VCaP (cell line): ENCODE data around the gene OLFML2B.

ENCODE experiments used
- H3K27ac ChIP-seq: fragments of 450-650 bp; 2 replicates; pipeline ENCODE4 v1.5.1; 2017
- TF ChIP-seq, protein P1 (sequence below): fragments of 450-650 bp; conservative IDR thresholded peaks from 2 replicates; pipeline ENCODE4 v1.5.1; 2017; ENCODE audit warnings: mild to moderate bottlenecking, moderate library complexity

Gene OLFML2B

GRCh38 chr1:161933592-161934588 lies 89.8 kb downstream of the OLFML2B start:
- TF ChIP-seq, protein P1, sequence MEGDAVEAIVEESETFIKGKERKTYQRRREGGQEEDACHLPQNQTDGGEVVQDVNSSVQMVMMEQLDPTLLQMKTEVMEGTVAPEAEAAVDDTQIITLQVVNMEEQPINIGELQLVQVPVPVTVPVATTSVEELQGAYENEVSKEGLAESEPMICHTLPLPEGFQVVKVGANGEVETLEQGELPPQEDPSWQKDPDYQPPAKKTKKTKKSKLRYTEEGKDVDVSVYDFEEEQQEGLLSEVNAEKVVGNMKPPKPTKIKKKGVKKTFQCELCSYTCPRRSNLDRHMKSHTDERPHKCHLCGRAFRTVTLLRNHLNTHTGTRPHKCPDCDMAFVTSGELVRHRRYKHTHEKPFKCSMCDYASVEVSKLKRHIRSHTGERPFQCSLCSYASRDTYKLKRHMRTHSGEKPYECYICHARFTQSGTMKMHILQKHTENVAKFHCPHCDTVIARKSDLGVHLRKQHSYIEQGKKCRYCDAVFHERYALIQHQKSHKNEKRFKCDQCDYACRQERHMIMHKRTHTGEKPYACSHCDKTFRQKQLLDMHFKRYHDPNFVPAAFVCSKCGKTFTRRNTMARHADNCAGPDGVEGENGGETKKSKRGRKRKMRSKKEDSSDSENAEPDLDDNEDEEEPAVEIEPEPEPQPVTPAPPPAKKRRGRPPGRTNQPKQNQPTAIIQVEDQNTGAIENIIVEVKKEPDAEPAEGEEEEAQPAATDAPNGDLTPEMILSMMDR = no peak
- no peak overlapping the region for H3K27ac ChIP-seq
